ENCODE data around the gene HIPK2.
"Not testable (repeated sequence)": the region's sequence is repeated elsewhere in the genome, so short reads cannot be mapped to it uniquely, and the experiment has no call there.

HIPK2 gene

DNA sequence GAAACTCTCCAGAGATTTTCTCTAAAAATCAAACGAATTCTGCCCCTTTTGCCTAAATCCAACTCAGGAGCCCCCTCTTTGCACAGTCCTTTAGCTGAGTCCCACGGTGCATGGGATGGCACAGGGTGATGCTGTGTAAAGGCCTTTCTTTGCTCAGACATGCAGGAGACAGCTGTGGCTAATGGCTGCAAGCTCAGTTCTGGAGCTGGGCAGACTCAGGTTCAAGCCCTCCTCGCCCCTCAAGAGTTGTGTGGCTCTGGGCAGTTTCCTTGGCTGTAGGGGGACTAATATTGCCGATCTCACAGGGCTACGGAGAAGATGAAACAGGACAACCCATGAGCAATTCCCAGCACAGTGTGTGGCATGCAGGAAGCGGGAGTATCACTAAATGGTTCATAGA lies 211.7 kb downstream of the HIPK2 start:
- DNase-seq, result no peak

DNA sequence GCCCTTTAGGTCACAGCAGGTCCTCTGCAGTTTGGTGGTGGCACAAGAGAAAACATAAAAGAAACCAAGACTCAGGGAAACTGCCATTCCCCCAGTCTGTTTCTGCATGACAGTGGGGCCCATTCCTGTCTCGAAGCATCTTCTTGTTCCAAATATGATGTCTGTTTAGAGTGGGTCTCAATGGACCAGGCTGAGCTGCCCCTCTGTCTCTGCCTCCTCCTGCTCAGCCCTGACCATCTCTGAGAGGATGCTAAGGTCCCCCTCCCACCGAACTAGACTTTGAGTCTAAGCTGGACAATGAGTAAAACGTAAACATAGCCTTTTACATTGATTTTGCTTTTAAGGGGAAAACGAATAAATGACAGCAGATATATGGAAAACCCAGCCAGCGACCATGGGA lies 213.9 kb downstream of the HIPK2 start:
- DNase-seq, result no peak

DNA sequence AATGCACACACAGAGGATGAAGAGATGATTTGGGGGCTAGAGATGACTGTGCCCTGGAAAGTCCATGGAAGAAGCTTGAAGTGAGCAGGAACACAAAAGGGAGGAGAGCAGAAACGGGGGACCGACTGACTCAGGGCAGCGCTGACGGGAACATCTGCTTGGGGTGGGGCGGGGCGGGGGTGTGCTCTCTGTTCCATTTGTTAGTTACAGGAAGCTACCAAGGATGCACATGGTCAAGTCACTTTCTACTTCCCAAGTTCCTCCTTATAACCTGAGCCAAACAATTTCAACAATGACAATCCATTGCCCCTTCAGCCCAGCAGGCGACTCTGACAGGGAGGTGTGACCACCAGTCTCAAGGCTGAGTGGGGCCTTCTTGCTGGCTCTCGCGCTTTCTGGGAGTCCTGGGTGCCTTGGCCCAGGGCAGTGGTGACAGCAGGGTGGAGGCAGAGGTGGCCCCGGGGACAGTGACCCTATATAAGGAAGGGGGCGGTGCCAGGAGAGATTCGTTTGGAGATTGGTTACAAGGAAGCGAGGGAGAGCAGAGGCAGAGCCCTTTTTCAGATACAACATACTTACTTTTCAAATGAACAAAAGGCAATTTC lies 214.7 kb downstream of the HIPK2 start:
- DNase-seq, result no peak

DNA sequence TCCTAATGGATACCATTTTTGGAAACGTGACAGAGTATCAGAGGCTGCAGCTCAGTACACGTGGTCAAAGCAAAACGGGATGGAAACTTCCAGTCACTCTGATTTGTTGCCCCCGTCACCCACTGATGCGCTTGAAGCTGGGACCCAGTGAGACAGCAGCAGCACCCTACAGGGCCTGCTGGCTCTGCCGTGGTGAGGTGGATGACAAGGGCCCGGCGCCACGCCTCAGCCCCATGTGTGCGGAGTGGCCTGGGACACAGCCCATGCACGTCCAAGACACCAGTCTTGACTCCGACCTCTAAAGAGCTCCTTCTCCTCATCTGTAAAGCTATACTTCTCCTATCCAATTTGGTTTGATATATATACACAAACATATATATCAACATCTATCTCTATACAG lies 215.3 kb downstream of the HIPK2 start:
- DNase-seq, result no peak

DNA sequence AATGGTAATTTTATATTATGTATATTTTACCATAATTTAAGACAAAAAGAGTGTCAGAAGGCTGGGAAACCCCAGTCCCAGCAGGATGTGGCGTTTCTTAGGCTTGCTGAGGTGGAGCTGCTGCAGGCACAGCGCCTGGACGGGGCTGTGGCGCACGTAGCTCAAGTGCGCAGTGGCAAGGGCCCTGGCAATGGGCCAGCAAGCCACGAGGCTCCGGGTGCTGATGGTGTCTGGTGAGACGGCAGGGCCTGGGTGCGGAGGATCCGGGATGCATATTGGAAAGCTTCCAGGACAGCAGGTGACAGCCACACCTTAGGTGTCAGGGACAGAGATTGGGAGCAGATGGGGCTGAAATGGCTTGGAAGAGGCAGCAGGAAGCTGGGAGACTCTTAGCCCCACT lies 217.1 kb downstream of the HIPK2 start:
- no peak for DNase-seq

DNA sequence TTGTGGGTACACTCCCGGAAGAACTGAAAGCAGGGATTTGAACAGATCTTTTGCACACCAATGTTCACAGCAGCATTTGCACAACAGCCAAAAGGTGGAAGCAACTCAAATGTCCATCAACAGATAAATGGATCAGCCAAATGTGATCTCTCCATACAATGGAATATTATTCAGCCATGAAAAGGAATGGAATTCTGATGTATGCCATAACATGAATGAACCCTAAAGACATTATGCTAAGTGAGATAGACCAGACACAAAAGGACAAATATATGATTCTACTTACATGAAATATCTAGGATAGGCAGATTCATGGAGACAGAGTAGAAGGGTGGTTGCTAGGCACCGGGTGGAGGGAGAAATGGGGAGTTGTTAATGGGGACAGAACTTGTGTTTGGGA lies 217.6 kb downstream of the HIPK2 start:
- no peak for DNase-seq

DNA sequence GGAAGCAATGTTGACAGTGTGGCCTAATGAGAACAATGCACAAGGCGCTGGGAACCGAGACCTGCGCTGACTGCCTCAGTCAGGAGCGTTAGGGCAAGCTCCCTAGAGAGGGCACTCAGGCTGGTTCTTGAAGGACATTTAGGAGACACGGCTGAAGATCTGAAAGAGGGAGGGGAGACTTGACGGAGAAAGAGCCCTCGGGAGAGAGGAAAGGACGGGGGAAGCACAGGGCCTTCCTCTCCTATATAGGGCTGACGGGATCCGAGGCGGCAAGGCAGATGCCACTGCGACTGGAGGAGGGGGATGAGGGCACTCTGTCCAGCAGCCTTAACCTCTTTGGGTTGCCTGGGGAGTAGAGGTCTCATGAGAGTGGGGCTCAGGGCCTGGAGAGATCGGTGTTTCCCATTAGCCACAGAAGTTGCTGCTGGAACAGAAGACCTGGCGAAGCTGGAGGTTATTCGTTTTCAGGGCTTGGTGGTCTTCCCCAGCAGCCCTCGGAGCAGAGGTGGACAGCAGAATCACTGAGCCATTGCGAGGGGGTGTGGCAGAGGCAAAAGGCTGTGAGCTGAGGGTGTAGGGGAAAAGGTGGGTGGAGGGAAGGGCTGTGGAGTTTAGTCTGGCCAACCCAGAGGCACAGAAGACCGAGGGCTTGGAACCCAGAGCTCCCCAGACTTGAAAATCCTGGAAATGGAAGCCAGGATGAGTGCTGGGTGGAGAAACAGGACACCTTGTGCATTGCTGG lies 218.3 kb downstream of the HIPK2 start:
- DNase-seq, result no peak

DNA sequence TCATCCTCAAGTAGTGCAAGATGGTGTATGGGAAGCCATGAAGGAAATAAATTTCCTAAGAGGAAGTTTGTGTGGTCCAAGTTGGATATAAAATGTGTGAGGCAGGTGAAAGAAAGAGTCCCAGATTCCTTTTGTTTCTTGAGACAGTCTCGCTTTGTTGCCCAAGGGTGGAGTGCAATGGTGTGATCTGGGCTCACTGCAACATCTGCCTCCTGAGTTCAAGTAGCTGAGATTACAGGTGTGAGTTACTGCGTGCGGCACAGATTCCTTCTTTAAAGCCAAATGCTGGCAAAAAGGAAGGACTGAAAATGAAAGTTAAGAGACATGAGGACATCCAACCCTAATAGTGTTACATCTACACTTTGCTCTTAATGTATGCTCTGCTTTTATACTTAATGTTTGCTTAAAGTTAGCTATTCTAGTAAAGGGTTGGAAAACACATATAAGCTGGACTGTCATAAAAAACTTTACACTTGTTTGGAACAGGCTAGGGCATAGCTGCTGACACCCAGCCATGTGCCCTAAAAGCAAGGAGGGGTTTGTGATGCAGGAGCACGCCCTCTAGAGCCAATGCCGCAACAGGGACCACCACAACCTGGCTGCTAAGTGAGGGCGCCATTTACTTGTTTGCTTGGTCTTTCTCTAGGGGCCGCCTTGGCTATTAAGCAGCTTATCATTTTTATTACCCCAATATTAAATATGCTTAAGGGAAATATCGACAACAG lies 219.8 kb downstream of the HIPK2 start:
- DNase-seq, result no peak

DNA sequence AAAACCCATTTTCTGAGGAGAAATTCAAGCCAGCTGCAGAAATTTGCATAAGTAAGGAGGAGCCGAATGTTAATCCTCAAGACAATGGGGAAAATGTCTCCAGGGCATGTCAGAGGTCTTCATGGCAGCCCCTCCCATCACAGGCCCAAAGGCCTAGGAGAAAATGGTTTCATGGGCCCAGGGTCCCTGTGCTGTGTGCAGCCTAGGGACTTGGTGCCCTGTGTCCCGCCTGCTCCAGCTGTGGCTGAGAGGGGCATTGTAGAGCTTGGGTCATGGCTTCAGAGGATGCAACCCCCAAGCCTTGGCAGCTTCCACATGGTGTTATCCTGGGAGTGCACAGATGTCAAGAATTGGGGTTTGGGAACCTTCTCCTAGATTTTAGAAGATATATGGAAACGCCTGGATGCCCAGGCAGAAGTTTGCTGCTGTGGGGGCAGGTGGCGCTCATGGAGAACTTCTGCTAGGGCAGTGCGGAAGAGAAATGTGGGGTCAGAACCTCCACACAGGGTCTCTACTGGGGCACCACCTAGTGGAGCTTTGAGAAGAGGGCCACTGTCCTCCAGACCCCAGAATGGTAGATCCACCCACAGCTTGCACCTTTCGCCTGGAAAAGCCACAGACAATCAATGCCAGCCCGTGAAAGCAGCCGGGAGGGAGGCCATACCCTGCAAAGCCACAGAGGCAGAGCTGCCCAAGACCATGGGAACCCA lies 223.7 kb downstream of the HIPK2 start:
- DNase-seq, result not testable (repeated sequence)

DNA sequence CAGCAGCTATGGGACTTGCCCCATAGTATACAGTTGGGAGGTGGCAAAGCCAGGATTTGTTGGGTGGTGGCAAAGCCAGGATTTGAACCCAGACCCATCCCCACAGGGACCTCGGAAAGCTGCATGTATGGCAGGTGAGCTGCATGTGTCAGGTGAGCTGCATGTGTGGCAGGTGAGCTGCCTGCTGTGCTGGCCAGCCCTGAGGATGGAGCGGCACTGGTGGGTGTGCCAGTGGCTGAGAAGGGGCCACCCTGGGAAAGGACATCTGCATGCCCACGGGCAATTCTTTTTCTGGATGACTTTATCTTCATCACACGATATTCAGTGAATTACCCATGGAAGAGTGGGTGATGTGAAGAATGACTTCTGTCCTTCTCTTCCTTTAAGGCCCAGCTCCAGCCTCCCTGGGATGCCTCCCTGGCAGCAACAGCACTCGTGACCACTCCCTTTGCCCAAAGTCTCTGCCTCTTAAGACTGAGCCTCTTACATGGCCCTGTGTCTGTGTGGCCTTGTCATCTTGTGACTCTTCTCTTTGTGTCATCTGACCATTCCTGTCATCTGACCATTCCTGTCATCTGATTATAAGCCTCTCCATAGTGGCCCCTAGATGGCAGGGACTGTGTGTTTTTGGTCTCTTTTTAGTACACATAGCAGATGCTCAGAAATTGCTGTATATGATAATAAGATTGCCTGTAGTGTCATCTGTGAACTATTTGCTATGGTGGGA lies 229.3 kb downstream of the HIPK2 start:
- DNase-seq, result no peak

DNA sequence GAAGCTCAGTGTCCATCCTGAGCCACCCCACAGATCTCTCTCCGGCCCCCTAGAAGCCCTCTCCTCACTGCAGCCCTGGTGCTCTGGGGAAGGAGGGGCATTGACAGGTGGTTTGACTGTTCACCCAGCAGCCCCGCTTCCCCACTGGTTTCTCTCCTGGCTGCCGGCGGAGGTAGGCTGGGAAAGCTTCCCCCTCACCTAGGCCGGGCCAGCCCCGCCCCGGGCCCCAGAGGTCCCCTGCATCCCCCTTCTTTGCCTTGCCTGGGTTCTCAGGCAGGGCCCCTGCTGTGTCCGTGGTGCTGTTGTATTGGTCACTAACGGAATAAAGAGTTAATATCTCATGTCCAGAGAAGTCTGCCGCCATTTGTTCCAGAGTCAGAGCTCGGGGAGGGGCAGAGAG lies 233.2 kb downstream of the HIPK2 start:
- DNase-seq, result no peak

DNA sequence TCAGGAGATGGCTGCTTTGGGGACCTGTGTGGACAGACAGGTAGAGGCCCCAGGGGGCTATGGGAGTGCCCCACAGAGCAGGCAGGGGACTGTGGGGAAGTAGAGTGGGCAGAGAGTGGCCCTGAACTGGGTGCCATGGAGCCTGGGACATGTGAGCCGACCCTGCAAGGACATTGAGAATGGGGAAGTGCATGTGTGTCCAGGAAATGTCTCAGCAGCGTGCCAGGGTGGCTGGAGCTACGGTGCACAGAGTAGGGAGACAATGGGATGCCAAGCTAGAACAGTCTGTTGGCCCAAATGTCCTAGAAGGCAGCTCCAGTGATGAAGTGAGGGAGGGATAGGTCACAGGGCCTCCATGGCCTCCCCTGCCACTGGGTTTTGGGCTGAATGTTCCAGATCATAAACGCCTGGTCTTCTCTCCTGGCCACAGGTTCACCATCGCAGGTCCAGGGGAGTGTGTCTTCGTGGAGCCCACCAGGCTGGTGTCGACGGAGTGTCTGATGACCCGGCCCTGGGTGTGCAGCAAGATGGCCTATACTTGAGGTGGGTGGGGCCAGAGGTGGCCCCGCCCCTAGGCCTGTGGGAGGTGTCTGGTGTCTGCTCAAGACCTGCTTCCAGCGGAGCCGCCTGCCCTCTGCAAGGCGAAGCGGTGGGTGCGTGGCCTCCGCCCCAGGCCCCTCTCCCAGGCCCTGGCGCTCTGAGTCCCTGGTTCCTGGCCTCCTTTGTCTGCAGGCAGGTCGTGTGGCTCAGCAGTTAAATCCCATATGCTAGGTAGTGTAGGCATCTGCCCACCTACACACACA lies 233.8 kb downstream of the HIPK2 start:
- DNase-seq, result no peak

DNA sequence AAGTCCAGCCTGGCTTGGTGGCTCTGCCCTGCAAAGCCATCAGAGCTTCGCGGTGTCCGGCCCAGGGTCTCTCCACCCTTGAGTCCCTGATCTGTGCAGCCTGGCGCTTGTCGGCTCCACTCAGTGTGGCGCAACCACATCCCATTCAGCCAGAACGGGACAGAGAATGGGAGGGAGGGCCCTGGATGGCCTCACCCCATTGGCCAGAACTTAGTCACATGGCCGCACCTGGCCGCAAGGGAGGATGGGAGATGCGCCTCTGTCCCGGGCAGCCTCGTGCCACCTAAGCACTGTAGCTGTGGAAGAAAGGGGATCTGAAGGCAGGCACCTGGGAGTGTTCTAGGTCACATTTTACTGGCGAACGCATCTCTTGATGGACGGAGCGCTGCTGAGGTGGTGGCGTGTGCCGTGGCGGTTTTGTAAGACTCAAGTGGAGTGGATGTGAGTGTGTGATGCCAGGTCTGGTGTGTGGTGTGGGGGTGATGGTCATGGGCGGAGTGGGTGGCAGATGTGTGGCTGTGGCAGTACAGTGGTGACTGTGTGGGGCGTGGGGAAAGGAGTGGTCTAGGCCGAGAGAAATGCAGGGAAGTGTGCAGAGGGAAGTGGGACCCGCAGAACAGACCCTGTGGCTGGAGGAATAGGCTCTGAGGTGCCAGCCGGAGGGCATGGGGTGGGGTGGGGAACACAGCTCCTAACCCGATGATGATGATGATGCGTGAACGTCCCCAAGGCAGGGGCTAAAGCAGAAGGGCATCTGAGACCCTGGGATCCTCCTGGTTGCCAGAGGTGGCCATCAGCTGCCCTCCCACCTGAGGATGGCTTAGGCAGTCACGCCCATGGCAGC lies 235.3 kb downstream of the HIPK2 start:
- DNase-seq, result no peak

DNA sequence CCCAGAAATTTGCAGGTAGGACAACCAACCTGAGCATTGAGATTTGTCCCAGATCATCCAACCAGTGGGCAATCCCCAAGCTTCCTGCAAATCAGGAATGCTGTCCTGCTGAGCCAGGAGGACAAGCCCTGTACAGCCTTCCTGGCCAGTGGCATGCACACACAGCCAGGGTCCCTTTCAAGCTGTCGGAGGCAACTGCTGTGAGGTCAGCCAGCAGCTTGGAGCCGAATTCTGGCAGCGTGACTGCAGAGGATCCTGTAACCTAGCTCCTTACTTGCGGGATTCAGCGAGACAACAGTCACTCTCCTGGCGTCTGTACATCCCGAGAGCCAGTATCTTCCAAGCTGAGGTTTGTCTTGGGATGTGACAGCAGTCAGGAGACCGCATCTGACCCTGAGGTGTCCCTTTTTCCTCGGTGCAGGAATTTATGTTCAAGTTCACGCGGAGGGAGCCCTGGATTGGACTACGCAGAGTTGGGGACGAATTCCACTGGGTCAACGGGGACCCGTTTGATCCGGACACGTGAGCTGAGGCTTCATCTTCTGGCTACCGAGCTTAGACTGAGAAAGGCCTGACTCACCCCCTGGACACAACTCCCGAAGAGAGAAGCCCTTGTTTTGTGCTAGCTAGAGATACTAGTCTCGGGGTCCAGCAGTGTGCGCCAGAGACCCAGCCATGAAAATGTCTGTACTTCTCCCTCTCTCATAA lies 236.0 kb downstream of the HIPK2 start:
- DNase-seq, result no peak

DNA sequence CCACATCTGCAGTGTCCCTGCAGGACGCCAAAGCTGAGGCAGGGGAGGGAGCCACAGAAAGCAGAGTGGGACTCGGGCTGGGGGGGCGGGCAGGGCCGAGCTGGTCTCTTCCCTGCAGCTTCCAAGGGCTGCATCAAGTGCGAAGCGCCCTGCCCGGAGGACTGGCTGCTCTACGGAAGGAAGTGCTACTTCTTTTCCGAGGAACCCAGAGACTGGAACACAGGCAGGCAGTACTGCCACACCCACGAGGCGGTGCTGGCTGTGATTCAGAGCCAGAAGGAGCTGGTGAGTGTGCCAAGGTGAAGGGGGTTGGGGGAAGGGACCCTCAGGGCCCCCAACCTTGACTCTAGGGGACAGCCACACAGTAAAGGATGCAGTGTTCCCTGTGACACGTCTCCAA lies 237.6 kb downstream of the HIPK2 start:
- no peak for DNase-seq

DNA sequence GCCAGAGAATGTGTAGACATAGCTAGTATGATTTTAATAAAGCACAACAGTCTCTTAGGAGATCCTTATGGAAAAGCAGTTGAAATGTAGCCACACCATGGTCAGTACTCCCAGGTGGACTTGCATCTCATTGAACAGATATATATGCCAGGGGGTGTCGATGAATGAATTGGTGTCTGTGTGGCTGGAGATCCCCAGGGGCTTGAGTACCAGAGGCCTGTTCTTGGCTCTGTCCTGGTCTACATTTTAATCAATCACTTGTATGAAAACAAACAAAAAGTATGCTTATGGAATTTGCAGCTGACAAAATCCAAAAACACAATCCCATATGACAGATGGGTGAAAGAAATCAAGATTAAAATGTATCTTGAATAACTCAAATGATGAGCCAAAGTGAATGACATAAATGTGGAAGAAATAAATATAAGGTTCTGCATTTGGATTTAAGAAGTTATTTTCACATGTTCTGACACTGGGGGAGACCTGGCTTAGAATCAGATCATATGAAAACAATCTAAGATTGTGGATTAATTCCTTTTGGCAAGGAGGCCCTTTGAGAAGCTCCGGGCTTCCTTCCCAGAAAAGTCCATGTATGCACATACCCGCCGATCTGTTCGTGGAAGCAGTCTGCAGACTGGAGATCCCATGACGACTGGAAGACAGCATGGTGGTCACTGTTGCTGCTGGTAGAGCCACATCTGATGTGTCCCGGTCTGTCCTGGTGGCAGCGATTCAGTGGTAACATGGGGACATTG lies 238.7 kb downstream of the HIPK2 start:
- no peak for DNase-seq

DNA sequence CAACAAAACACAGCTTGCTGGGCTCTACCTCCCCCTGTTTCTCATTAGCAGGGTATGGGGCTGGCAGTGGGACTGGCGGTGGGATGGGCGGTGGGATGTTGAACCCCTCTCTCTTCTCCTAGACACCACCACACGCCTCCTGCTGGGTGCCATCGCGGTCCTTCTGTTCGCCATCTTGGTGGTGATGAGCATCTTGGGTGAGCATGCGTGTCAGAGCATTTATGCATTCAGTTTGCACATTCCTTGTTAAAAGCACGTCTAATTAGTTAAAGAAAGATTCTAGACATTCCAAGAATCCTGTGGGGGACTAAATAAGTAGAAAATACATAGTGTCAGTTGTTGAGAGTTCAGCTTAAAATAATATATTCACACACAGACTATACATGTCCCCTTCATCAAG lies 241.6 kb downstream of the HIPK2 start:
- DNase-seq, result no peak

DNA sequence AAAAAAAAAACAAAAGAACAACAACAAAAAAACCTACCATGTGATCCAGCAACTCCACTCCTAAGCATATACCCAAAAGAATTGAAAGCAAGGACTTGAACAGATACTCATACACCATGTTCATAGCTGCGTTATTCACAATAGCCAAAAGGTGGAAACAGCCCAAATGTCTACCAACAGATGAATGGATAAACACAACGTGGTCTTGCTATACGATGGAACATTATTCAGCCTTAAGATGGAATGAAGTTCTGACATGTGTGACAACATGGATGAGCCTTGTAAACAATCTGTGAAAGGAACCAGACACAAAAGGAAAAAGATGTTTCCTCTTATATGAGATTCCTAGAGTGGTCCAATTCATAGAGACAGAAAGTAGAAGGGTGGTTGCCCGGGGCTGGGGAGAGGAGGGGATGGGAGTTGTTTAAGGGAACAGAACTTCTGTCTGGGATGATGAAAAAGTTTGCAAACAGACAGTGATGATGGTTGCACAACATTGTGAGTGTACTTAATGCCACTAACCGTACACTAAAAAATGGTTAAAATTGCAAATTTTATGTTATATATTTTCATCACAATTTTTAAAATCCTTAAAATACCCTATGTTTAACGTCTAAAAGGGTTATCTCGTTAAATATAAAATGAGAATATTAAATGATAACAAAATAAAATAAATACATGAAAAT lies 242.7 kb downstream of the HIPK2 start:
- DNase-seq, result no peak

DNA sequence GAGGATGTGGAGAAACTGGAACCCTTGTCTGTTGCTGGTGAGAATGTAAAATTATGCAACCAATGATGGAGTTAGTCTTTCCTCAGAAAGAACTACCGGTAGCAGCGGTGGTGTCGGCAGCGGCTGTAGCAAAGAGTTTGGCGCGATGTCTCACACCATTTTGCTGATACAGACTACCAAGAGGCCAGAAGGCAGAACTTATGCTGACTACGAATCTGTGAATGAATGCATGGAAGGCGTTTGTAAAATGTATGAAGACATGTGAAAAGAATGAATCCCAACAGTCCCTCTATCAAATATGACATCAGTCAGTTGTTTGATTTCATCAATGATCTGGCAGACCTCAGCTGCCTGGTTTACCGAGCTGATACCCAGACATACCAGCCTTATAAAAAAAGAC lies 243.7 kb downstream of the HIPK2 start:
- DNase-seq, result no peak
